RCC 7860 (cell line): ENCODE results near the gene DENND1A.

ENCODE experiments used
- DNase-seq: peaks from one replicate; pipeline ENCODE4 v3.0.0-alpha.2; 2015; ENCODE audit warnings: low spot score
- FAIRE-seq: peaks from 2 replicates; lab custom pipeline; 2012; peaks lifted over from hg19 to GRCh38; lab: Jason Lieb, UNC

Gene DENND1A

DNA sequence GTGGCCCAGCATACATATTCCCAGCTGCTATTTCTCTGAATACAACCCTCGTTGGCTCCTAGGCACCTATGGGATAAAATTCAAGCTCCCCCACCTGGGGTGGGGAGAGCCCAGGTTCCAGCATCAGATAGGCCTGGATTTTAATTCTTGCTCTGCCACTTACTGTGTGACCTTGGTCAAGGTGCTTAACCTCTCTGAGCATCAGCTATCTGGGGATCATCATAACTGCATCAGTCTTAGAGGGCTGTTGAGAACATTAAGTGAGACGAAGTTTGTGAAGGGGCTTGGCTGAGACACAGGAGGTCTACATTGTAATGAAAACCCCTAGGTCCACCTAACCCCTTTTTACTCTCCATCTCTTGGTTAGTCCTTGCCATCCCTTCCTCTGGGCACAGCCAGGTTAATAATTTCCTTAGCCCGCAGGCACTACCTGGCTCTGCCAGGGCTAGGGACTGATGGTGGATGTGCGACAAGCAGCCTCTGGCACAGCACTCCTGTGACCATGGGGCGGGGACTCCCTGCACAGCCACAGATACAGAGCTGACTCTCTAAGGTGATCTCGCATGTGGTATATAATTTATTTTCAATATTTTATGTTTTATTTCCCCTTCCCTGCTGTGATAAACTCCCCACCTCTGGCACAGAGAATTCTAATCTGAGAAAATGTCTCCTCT is 505.2 kb downstream of the DENND1A start:
- FAIRE-seq = no peak
- no peak for DNase-seq

DNA sequence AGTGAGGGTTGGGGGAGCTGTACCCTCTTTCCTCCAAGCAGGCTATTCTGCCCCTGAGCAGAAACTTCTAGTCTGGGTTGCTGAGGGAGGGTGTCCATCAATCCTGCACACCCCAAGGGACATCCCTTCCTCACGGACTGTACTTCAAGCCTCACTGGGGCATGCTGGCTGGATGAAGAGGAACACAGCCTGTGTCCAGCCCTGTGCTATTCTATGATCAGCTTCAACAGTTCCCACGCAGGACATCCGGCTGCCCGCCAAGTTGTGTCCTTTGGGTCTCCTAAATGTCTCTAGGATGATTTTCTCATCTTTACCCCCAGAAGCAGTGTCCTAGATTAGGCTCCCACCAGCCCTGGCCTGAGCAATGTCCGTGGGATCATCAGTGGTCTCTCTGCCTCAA is 505.8 kb downstream of the DENND1A start:
- no peak for FAIRE-seq
- DNase-seq = no peak

DNA sequence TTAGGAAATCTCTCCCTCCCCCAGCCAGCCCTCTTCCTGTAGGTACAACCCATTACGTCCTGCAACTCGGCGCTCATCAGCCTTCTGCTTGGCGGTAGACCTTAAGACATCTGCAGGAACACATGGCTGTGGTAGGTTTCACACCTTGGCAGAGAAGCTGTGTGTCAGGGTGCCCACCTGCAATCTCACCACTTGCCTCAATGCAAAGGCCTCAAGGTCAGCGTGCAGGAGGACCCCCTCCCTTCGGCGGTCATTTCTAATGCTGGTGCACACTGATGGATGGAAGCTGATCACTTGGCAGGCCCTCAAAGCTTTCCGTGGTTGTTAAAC is 506.6 kb downstream of the DENND1A start:
- no peak for DNase-seq
- no peak for FAIRE-seq

DNA sequence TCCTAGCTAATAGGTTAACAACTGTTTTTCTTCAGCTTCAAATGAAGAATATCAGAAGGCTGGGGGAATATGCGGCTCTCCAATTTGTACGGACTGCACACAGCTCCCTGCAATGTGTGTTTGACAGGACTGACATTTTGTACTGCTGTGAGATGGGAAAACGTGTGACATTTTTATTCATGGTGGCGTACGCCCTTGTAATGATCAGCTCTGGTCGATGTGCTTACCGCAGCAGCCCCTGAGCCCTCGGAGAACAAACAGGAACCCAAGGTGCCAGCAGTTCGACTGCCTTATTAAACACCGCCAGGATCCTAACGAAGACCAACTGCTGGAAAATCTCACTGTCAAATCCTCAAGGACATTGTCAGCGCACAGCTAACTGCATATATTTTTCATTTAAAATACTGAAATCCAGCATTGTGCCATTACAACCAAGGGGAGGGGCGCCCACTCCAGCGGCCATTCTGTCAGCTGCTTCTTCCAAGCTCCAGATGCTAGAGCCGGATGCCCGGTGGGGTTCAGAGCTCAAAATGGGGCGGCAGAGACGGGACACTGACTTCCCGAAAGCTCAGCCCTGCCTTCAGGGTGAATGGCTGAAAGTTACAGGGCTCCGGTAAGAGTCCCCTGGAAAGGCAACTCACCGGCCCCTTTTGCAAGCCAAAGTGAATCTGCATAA is 507.2 kb downstream of the DENND1A start:
- DNase-seq (no peak), FAIRE-seq (no peak)

DNA sequence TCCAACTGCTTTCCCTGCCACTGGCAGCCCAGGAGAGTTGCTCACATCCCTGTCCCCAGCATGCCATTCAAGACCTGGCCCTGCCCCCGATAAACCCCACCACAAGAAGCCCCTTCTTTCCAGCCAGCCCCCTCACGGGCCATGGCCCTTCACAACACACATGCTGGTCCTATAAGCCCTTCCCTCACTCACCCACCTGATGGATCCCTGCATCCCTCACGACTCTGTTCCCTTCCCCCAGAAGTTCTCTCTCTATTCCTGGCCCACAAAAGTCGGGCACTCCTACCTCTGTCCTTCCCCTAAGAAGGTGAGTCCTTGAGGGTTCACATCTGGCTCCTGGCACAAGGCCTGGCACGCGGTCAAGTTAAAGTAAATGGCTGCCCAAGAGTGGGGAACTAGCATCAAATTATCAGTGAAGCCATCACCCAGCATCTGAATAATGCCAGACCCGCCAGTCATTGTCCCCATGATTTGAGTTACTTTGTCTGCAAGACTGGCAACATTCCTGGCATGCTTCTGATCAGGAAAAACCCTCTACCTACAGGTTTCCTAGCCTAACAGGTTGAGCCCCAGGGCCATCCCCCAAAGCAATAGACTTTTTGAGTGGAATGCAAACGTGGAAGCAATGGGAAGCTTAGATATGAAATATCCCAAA is 508.0 kb downstream of the DENND1A start:
- DNase-seq (no peak), FAIRE-seq (no peak)

DNA sequence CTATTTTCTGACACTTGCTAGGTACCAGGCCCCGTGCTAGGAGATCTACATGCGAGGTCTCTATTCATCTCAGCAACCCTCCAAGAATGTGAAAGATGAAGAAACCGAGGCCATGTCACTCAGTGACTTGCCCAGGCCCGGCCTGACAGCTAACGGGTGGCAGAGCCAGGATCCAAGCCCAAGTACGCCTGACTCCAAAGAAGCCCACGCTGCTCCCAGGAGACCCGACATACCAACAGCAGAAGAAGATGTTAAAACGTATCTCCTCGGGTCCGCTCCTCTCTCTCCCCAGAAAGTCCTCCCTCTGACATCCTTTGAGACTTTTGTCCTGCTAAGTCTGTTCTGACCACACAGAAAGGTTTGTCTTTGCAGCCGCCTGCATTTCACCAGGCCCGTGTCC is 508.7 kb downstream of the DENND1A start:
- DNase-seq (no peak), FAIRE-seq (no peak)

DNA sequence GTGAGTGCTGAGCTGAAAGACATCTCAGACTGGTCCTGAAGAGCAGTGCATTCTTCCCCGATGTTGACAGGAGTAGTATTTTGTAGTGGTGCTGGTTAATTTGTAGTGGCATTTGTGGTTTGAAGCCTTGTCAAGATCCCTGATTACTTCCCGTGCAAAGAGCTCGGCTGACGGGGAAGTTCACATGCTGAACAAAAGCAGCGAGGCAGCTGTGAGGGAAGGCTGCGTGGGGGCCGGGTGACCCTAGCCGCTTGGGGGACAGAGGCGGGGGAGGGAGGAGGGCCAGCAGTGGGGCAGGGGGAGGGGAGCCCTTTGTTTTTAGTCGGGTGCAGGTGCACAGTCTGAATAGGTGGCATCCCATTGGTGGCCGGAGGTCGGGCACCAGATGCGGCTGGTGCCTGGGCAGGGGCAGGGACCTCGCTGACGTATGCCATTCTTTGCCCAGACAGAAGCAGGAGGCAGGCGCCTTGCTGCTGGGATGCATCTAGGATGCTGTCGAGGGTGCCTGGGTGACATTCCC is 509.3 kb downstream of the DENND1A start:
- FAIRE-seq = no peak
- DNase-seq = no peak

DNA sequence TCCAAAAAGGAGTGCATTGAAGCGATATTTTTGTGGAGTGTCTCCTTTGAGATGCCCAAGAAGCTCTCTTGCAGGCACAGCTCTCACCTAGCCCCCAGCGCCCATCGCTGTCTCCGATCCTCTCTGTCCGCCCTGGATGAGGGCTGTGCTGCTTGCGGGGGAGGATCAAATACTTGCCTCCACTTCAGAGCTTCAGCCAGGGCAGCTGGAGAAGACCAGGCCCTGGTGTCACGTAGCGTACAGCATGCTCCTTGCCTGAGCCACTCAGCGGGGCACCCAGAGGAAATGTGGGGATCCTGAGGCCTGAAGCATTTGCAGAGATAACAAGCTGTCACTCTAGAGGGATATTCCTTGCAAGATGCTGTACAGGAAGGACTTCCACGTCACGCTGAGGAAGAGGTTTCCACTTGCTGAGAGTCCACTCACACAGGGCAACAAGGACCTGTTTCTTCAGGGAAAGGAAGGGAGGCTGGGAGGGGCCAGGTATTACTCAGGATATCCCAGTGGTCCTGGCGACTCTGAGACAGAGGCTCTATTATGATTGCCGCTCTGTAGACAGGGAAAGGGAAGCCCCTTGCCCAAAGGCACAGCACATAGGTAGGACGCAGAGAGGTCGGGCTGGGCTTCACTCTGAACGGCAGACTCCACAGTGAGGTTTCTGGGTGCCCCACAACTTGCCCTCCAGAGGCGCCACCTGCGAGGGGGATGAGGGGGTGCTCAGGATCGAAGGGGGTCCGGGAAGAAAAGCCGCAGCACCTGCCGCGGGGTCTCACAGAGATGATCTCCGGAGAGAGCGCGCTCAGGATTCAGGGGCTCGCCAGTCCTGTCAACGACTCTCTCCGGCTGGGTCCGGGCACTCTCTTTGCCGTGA is 510.0 kb downstream of the DENND1A start:
- FAIRE-seq (no peak), DNase-seq (no peak)

DNA sequence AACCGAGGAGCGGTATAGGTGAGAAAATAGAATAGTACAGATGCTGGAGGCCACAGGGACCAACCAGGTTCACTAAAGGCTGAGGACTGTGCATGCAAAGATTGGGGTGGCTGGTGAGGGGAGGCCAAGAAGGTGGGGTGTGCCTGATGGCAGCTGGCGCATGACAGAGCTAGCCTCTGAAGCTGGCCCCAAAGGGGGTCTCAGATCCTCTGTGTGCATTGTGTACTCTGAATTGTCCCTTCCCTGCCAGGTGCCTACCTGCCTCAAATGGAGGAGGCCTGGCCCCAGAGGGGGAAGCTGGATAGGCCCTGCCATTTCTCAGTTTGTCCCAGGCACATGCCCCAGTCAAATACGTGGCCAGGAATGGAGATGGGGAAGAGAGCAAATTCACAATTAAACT is 510.8 kb downstream of the DENND1A start:
- FAIRE-seq (no peak), DNase-seq (no peak)

DNA sequence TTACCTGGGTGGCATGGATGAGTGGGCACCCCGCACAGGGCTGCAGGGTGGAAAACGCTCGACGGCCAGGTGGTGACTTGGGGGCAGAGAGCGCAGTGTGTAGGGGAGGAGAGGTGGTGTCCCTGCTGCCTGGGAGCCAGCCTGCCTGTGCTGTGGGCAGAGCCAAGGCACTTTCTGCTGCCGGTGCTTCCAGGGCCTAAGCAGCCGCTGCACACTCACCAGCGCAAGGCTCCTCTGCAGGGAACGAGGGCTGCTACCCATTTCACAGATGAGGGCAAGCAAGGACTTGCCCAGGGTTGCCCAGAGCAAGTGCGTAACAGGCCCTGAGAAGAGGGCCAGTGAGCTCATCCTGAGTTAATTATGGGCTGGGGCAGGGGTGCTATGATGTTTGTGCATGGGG is 511.4 kb downstream of the DENND1A start:
- no peak for FAIRE-seq

DNA sequence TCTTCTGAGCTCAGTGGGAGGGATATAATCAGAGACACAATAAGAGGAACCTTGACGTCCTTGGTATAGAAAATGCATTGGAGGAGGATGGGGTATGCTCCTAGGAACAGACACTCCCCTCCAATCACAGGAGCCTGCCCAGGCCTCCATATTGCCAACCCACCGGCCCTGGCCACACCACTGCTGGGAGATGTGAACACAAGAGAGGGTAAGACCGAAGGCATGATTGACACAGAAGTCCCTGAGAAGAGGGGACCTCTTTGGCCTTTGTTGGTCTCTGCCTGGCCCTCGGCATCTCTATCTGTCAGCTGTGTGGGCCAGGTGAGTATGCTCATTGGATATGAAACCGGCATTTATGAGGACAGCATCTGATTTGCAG is 511.9 kb downstream of the DENND1A start:
- DNase-seq = no peak
- FAIRE-seq = no peak

More for the DNA sequence above, 511.4 kb downstream of the DENND1A start:
- DNase-seq = no peak

DNA sequence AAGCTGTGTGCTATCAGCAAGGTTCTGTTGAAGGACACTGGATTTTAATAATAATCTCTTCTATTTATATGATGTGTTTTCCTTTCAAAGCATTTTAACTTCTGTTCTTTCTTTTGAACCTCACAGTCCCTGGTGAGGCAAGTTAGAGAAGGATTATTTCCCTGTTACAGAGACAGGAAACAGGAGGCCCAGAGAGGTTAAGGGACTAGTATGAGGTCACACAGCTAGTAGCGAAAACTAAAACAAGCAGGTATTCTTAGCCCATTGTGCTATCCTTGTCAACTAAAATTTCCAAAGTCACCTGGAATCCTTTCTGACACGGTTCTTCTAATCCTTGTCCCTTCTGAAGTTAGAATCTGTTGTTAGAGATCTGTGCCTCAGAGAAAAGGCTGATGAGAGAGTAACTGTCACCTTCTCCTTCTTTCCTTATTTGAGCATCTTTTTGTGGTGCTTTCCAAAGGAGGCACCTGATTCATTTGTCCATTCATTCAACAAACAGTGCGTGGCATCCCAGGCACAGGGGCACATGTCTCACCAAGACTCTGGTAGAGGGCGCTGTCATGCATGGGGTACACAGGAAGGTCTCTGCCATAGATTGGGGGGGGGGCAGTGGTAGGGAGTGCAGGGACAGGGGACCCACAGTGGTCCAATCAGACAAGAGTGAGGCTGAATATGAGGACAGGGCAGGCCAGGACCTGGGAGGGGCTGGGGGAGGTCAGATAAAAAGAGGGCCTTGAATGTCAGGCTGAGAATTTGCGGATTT is 512.5 kb downstream of the DENND1A start:
- DNase-seq (no peak), FAIRE-seq (no peak)

DNA sequence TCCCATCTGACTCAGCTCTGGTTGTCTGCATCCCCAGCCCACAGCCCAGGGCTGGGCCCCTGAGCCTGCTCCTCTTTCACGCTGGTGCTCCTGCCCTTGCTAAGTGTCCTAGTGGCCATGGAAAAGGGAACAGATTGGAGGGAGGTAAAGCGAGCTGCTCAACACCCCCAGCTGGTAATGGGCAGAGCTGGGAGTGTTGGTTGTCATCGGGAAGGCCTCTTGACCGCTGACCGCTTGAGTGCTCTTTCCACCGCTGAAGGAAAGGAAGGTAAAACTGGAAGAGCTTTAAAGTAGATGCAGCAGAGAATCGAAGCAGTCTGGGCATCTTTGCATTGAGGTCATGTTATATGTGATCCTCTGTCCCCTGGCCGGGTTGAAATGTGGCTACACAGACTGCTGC is 513.8 kb downstream of the DENND1A start:
- DNase-seq (no peak), FAIRE-seq (no peak)

DNA sequence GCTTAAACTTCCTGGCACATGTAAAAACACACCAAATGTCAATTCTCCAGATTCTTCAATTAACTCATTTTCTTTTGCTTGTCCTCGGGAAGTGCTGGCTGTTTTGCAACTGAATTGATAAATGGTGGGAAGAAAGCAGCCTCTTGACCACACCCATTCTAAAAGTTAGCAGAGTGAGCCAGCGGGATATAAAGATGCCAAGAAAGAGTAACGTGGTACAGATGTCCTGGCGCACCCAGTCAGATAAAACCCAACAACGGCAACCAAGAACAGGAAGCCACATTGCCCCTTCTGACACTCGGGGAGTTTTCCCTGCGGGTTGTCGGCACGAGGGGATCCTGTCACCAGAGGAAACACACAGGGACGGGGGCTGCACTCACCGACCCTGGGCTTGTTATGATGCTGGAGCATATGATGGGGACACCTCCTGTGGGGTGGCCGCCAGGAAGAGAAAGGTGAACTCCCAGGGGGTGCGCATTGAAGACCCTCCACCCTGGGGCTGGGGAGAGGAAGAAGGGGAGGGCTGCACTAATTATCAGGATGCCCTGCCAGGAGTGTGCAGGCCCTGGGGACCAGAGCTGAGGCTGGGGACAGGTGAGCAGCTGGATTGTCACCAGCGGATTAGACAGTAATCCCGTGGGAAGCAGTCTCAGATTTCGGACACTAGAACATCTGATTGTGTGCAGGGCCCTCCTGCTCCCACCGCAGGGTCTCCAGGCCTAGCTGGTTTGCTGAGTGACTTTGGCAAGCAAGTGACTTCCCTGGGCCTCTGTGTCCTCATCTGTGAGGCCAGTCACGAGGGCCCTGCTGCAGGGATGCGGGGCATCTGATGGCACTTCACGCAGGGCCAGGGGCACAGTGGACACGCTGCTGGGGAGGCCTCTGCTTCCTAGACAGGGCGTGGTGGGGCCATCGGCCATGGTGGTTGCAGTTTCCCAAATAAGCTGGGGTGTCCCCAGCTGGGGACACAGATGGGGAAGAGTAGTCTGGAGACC is 514.7 kb downstream of the DENND1A start:
- no peak for FAIRE-seq

DNA sequence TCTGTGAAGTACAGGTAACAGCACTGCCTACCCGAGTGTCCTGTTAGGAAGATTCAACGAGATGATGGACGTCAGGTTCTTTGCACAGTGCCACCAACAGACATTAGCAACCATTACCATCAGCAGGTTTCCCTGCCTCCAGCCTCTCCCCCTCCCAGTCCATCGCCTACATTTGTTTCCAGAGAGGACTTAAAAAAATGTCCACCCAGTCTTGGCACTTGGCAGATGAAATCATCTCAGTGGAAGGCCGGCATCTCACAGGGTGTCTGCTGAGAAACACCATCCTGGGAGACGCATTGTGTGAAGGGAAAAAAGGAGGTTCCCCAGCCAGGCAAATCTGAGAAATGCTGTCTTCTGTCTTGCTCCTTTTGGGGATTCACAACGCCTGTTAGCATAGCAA is 515.7 kb downstream of the DENND1A start:
- no peak for FAIRE-seq

More for the DNA sequence above, 514.7 kb downstream of the DENND1A start:
- no peak for DNase-seq

DNA sequence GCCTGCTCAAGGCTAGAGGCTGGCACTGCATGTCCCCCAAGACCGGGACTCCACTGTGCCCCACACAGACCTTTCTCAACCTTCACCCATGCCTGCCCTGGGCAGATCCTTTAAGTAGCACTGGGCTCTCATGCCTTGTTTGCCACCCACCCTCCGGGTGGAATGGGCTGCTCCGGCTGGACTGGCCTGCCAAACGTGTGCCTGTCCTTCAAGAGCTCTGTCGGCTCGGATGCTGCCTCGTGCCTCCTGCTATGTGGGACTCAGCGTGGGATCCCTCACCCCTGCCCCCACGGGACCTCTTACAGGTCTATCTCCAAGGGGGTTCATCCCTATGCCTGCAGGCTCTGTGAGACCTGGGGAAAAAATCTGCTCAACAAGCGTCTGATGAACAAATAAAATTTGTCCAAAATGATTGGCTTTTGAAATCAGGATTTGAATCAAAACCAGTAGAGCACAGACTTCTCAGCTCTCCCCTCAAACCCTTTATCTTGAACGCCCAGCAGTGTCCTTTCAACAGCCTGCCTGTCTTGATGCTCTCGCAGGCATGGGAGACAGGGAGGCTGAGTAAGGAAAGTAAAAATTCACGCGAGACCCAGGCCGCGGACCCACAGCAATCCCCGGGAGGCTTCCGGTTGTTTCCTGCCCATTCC is 517.6 kb downstream of the DENND1A start:
- DNase-seq (no peak), FAIRE-seq (no peak)

More for the DNA sequence above, 515.7 kb downstream of the DENND1A start:
- DNase-seq = no peak

DNA sequence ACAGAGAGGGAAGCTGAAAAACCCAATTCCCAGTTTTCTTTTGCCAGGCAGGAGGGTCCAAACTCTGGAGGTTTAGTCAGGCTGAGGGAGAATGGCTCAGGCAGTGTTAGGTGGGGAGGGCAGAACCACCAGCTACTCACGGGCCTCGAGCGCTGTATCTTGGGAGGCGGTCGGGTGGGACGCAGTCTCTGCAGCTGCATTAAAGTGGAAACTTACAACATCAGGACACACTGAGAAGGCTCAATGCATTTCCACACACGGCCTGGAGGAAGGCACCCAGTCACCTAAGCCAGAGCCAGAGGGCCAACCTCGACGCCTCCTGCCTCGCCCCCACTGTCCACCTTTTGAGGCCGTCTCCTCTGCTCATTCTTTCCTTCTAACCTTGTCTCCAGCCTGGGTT is 518.3 kb downstream of the DENND1A start:
- FAIRE-seq = no peak
- no peak for DNase-seq

DNA sequence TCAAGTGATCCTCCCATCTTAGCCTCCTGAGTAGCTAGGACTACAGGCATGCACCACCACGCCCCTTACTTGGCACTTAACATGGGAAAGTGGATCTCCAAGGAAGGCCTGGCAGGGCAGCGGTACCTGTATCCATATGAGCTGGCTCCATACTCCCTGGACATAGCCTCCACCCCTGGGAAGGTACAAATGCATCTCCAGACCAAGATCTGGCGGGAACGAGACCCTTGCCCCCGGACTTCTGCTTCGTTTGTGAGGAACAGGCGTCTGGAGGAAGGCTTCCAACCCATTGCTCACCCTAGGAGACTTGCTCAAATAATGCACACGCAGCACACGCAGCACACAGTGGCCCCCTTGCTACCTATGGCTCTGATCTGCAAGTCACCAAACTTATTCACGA is 518.7 kb downstream of the DENND1A start:
- DNase-seq (no peak), FAIRE-seq (no peak)
